K562 (cell line): ENCODE data around the gene RABL6. TPM values are rescaled to one million over a fixed set of nuclear protein-coding genes. Genes with fewer than 3 reads are reported as not detected.

ENCODE experiments used
- CHD2 ChIP-seq: IDR thresholded peaks from 2 replicates; pipeline ENCODE4 v1.6.1; 2011; ENCODE audit warnings: low read depth, low read length
- CHD7 ChIP-seq: fragments of 200-600 bp; sonication (generic); IDR thresholded peaks from one replicate; pipeline ENCODE4 v1.6.1; 2012; ENCODE audit warnings: mild to moderate bottlenecking, low read depth, low read length, inconsistent platforms
- E2F4 ChIP-seq: sonication (generic); formaldehyde crosslinking; IDR thresholded peaks from 2 replicates; pipeline ENCODE4 v1.8.0; 2022; ENCODE audit warnings: mild to moderate bottlenecking, low read depth, missing genetic modification reagents
- HDAC6 ChIP-seq: IDR thresholded peaks from 2 replicates; pipeline ENCODE4 v1.6.1; 2012; ENCODE audit warnings: low read depth, mild to moderate bottlenecking, control low read depth, inconsistent platforms, low read length, moderate library complexity
- HNRNPLL ChIP-seq: fragments of 200-400 bp; formaldehyde crosslinking; IDR thresholded peaks from 2 replicates; pipeline ENCODE4 v1.6.1; 2017; ENCODE audit warnings: low read length, low read depth, mild to moderate bottlenecking; ENCODE audit not compliant: poor library complexity, severe bottlenecking
- MBD2 ChIP-seq: sonication (generic); IDR thresholded peaks from 2 replicates; pipeline ENCODE4 v1.6.1; 2016; ENCODE audit warnings: low read depth, borderline replicate concordance
- NCOA6 ChIP-seq: fragments of 450-650 bp; IDR thresholded peaks from 2 replicates; pipeline ENCODE4 v1.6.1; 2017; ENCODE audit warnings: mild to moderate bottlenecking
- NFATC3 ChIP-seq: fragments of 450-650 bp; IDR thresholded peaks from 2 replicates; pipeline ENCODE4 v1.6.1; 2017; ENCODE audit warnings: mild to moderate bottlenecking
- NONO ChIP-seq, 2 experiments: fragments of 200-400 bp in 1 of 2; fragments of 450-650 bp in 1 of 2; formaldehyde crosslinking in 1 of 2; IDR thresholded peaks; 2 replicates each; pipeline ENCODE4 v1.6.1; 2017; ENCODE audit warnings: low read depth in 2 of 2, mild to moderate bottlenecking in 2 of 2, moderate library complexity in 2 of 2, low read length in 1 of 2
- SRSF3 ChIP-seq: fragments of 200-400 bp; formaldehyde crosslinking; IDR thresholded peaks from 2 replicates; pipeline ENCODE4 v1.6.1; 2016; ENCODE audit warnings: mild to moderate bottlenecking, low read length, moderate library complexity; ENCODE audit not compliant: insufficient read depth
- TGIF2 ChIP-seq: sonication (generic); formaldehyde crosslinking; IDR thresholded peaks from 2 replicates; pipeline ENCODE4 v1.8.1; 2022; ENCODE audit warnings: mild to moderate bottlenecking, missing genetic modification reagents, moderate library complexity
- U2AF1 ChIP-seq: fragments of 200-400 bp; formaldehyde crosslinking; optimal IDR thresholded peaks from 2 replicates; pipeline ENCODE3; 2017; ENCODE audit warnings: mild to moderate bottlenecking, low read depth, low read length, moderate library complexity
- ZBTB1 ChIP-seq: sonication (generic); formaldehyde crosslinking; IDR thresholded peaks from 2 replicates; pipeline ENCODE4 v1.8.1; 2023; ENCODE audit warnings: missing genetic modification reagents, low read depth, mild to moderate bottlenecking, borderline replicate concordance
- ZBTB8A ChIP-seq: fragments of 450-650 bp; IDR thresholded peaks from 2 replicates; pipeline ENCODE4 v1.6.1; 2018; ENCODE audit warnings: mild to moderate bottlenecking, moderate library complexity; ENCODE audit not compliant: partially characterized antibody
- ZFP30 ChIP-seq: fragments of 250-450 bp; sonication (Bioruptor Pico); IDR thresholded peaks from 2 replicates; pipeline ENCODE4 v1.8.0; 2022; ENCODE audit warnings: moderate library complexity, mild to moderate bottlenecking, inconsistent platforms, borderline replicate concordance
- ZNF57 ChIP-seq: fragments of 450-650 bp; formaldehyde crosslinking; IDR thresholded peaks from 2 replicates; pipeline ENCODE4 v1.4.0; 2020; ENCODE audit warnings: mild to moderate bottlenecking, moderate library complexity
- polyA plus RNA-seq, 8 experiments: library from polyadenylated mRNA; depleted of rRNA in 4 of 8; stranded (reverse) in 5 of 8; unstranded in 3 of 8; fragments of >200 nt; fragmentation: Nextera tagmentation in 2 of 8; fragmentation: Illumina TruSeq in 1 of 8; extraction: Ambion mirVana in 2 of 8; extraction: Trizol in 1 of 8; gene quantifications; 2 replicates each; pipeline versions ENCODE4 v1.2.1 to v1.2.3, GENCODE V29; 2011 to 2014; ENCODE audit warnings: inconsistent platforms in 1 of 8, missing spikeins in 1 of 8
- total RNA-seq, 7 experiments: library from RNA; depleted of rRNA in 6 of 7; stranded (reverse); fragments of >200 nt in 6 of 7; fragmentation: Illumina TruSeq in 2 of 7; extraction: Trizol in 2 of 7; gene quantifications; 2 replicates each; pipeline versions ENCODE4 v1.2.1 to v1.2.3, GENCODE V29; 2011 to 2021; ENCODE audit warnings: low replicate concordance in 1 of 7

Gene RABL6
- total and polyA plus RNA-seq, 9 of the 15 experiments (the other 6 are each of a cell fraction or from before 2014, with no cell fraction given): 5.6 to 181 (median 84.5) TPM

- TF ChIP-seq NONO (IDR thresholded peaks at IDR 0.05; ENCODE audit: low read depth in 2 of 2, low read length in 1 of 2): no peak
- no peak for TF ChIP-seq ZFP30
- no peak for TF ChIP-seq ZBTB8A
- peak; percentile 44; the same call in 1 of the 2 replicates for TF ChIP-seq MBD2
- no peak for TF ChIP-seq NFATC3
- no peak for TF ChIP-seq ZBTB1 (CRISPR knock-in tag)
- no peak for TF ChIP-seq TGIF2 (CRISPR knock-in tag)
- TF ChIP-seq U2AF1: no peak
- TF ChIP-seq HNRNPLL: no peak
- no peak for TF ChIP-seq SRSF3
- TF ChIP-seq CHD7: no peak
- peak; percentile 21; the same call in 1 of the 2 replicates for TF ChIP-seq CHD2
- no peak for TF ChIP-seq ZNF57 (CRISPR knock-in tag)
- no peak for TF ChIP-seq E2F4 (CRISPR knock-in tag)
- TF ChIP-seq HDAC6: no peak
- TF ChIP-seq NCOA6: no peak
Observed at GRCh38 chr9:136773386-136774044, 34.2 kb upstream of the RABL6 start (continued).
